Measurements from ENCODE around the gene KCNK18. TPM values are rescaled to one million over a fixed set of nuclear protein-coding genes. Genes with fewer than 3 reads are reported as not detected.

The KCNK18 gene
- not detected in 2 replicates for total RNA-seq (2014; rRNA removed; shearing (Covaris generic))

DNA sequence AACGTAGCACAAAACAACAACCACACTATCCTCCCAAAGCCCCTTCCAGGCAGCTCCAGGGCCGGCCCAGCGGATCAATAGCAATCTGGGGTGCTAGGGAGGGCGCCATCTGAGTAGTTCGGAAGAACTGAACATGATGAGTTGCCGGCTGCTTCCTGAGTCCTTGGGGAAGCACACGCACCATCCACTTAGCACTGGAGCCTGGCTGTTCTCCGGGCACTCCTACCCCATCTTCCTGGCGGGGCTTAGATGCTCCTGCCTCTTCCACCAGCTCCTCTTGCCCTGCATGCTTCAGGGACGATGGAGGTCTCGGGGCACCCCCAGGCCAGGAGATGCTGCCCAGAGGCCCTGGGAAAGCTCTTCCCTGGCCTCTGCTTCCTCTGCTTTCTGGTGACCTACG lies at the start of gene KCNK18:
Gene KCNK18 (plus strand): TSS at position 301 of the 400 bp plus-strand sequence. CDS start 0 bp downstream, at position 301.
- no peaks in the 10 kb centered on the region for H3K4me1 ChIP-seq (replicated peaks)
- DNase-seq (ENCODE audit: low read depth in 1 of 2, low spot score in 2 of 2), result no peak

GRCh38 chr10:117148284-117148683 lies 49.0 kb upstream of the KCNK18 start:
- H3K27ac ChIP-seq, result no peak overlapping the region
- peaks cover 2% of the 10 kb centered on the region for H3K9me3 ChIP-seq (replicated peaks)
- no peak overlapping the region for H3K4me3 ChIP-seq
- peaks cover 10% of the 10 kb centered on the region for H3K27me3 ChIP-seq (replicated peaks)
- no peak for DNase-seq (ENCODE audit: low read depth in 1 of 2, low spot score in 2 of 2)
- no peaks in the 10 kb centered on the region for H3K4me1 ChIP-seq (replicated peaks)
- H3K36me3 ChIP-seq, result no peaks in the 10 kb centered on the region

More for the DNA sequence above, at the start of gene KCNK18:
- Histone ChIP-seq H3K36me3 (no peaks in the 10 kb centered on the region), H3K27ac (no peak within 1 kb of the TSS), H3K9me3 (replicated peaks) (no peaks in the 10 kb centered on the region), H3K4me3 (no peak within 1 kb of the TSS), H3K27me3 (replicated peaks) (no peaks in the 10 kb centered on the region)

DNA sequence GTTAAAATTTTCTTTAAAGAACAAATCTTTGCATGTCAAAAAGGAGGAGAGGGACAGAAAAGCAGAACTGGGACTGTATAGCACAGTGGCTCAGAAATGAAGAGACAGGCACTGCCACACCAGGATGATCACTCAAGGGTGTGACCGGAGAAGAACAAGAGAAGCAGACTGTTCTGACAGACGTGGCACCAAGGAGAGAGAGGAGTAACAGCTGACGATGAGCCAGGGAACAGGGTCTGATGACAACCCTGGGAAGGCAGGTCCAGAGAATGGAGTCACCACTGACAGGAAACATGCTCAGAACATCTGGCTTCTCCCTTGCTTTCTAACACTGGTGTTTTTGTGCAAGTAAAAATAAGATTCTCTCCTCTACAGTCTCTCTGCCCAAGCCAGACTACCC lies 44.6 kb upstream of the KCNK18 start:
- H3K4me3 ChIP-seq, result no peak overlapping the region
- H3K27me3 ChIP-seq (replicated peaks), result peaks cover 11% of the 10 kb centered on the region
- H3K27ac ChIP-seq, result no peak overlapping the region
- no peaks in the 10 kb centered on the region for H3K4me1 ChIP-seq (replicated peaks)
- H3K9me3 ChIP-seq (replicated peaks), result no peaks in the 10 kb centered on the region
- H3K36me3 ChIP-seq, result no peaks in the 10 kb centered on the region
- DNase-seq (ENCODE audit: low read depth in 1 of 2, low spot score in 2 of 2), result no peak

GRCh38 chr10:117158297-117158696 lies 39.0 kb upstream of the KCNK18 start:
- H3K27ac ChIP-seq, result no peak overlapping the region
- H3K4me1 ChIP-seq (replicated peaks), result 0 out of 2 replicates have a peak, but pooled peaks cover 3% of the 10 kb centered on the region
- H3K27me3 ChIP-seq (replicated peaks), result peaks cover 64% of the 10 kb centered on the region
- DNase-seq (ENCODE audit: low read depth in 1 of 2, low spot score in 2 of 2), result no peak
- H3K4me3 ChIP-seq, result no peak overlapping the region
- no peaks in the 10 kb centered on the region for H3K36me3 ChIP-seq
- H3K9me3 ChIP-seq (replicated peaks), result no peaks in the 10 kb centered on the region

DNA sequence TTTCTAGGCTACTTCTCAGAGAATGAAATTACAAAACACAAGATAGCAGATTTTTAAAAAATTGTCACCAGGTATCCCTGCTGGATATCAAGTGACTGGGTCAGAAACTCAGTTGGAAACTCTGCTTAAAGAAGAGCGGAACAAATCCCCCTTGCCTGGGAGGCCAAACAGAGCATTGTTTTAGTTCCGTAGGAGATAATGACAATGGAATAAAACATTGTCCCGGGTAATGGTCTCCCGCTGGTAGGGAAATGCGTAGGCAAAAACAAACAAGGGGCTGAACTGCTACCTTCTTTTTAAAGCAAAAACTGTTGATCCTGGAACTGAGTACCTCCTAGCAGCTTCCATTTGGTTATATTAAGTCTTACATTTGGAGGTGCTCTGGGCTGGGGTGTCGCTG lies 37.9 kb upstream of the KCNK18 start:
- no peaks in the 10 kb centered on the region for H3K9me3 ChIP-seq (replicated peaks)
- no peak overlapping the region for H3K4me3 ChIP-seq
- H3K27me3 ChIP-seq (replicated peaks), result peaks cover 75% of the 10 kb centered on the region
- no peak overlapping the region for H3K27ac ChIP-seq
- 0 out of 2 replicates have a peak, but pooled peaks cover 4% of the 10 kb centered on the region for H3K4me1 ChIP-seq (replicated peaks)
- H3K36me3 ChIP-seq, result no peaks in the 10 kb centered on the region
- DNase-seq (ENCODE audit: low read depth in 1 of 2, low spot score in 2 of 2), result no peak

DNA sequence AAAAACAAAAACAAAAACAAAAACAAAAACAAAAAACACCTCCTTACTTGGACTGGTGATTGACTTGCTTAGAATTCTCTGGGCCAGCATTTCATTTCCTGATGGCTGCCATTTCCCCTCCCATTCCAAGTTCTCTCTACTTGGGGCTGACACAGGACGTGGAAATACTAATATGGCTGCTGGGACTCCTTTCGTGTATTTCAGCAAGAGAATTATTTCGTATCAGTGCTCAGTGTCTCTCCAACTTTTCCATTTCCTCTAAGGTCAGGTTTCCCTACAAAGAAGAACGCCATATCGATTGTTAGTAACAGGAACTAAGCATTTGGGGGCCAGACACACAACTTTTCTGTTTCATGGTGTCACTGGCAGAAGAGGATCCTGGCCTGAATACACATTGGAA lies 36.7 kb upstream of the KCNK18 start:
- Histone ChIP-seq H3K4me1 (replicated peaks) (peaks cover 5% of the 10 kb centered on the region; the same call in 1 of the 2 replicates), H3K9me3 (replicated peaks) (no peaks in the 10 kb centered on the region), H3K4me3 (no peak overlapping the region), H3K27ac (no peak overlapping the region), H3K27me3 (replicated peaks) (peaks cover 87% of the 10 kb centered on the region), H3K36me3 (no peaks in the 10 kb centered on the region)
- DNase-seq (ENCODE audit: low read depth in 1 of 2, low spot score in 2 of 2), result no peak

- H3K36me3 ChIP-seq, result no peaks in the 10 kb centered on the region
- no peaks in the 10 kb centered on the region for H3K9me3 ChIP-seq (replicated peaks)
- no peak overlapping the region for H3K27ac ChIP-seq
- H3K4me1 ChIP-seq (replicated peaks), result peaks cover 13% of the 10 kb centered on the region; the same call in 1 of the 2 replicates
- H3K27me3 ChIP-seq (replicated peaks), result peaks cover 95% of the 10 kb centered on the region
- H3K4me3 ChIP-seq, result no peak overlapping the region
- no peak for DNase-seq (ENCODE audit: low read depth in 1 of 2, low spot score in 2 of 2)
Observed at GRCh38 chr10:117161386-117162033, 35.8 kb upstream of the KCNK18 start.

GRCh38 chr10:117162093-117163060 lies 34.9 kb upstream of the KCNK18 start:
- H3K27ac ChIP-seq, result no peak overlapping the region
- DNase-seq (ENCODE audit: low read depth in 1 of 2, low spot score in 2 of 2), result no peak
- no peaks in the 10 kb centered on the region for H3K9me3 ChIP-seq (replicated peaks)
- no peaks in the 10 kb centered on the region for H3K36me3 ChIP-seq
- H3K4me1 ChIP-seq (replicated peaks), result peaks cover 13% of the 10 kb centered on the region; the same call in 1 of the 2 replicates
- peaks cover 97% of the 10 kb centered on the region for H3K27me3 ChIP-seq (replicated peaks)
- no peak overlapping the region for H3K4me3 ChIP-seq

GRCh38 chr10:117163061-117163953 lies 34.0 kb upstream of the KCNK18 start:
- DNase-seq (ENCODE audit: low read depth in 1 of 2, low spot score in 2 of 2), result no peak
- H3K4me1 ChIP-seq (replicated peaks), result peaks cover 18% of the 10 kb centered on the region
- H3K4me3 ChIP-seq, result no peak overlapping the region
- H3K36me3 ChIP-seq, result no peaks in the 10 kb centered on the region
- H3K27ac ChIP-seq, result no peak overlapping the region
- no peaks in the 10 kb centered on the region for H3K9me3 ChIP-seq (replicated peaks)
- H3K27me3 ChIP-seq (replicated peaks), result peaks cover 98% of the 10 kb centered on the region

DNA sequence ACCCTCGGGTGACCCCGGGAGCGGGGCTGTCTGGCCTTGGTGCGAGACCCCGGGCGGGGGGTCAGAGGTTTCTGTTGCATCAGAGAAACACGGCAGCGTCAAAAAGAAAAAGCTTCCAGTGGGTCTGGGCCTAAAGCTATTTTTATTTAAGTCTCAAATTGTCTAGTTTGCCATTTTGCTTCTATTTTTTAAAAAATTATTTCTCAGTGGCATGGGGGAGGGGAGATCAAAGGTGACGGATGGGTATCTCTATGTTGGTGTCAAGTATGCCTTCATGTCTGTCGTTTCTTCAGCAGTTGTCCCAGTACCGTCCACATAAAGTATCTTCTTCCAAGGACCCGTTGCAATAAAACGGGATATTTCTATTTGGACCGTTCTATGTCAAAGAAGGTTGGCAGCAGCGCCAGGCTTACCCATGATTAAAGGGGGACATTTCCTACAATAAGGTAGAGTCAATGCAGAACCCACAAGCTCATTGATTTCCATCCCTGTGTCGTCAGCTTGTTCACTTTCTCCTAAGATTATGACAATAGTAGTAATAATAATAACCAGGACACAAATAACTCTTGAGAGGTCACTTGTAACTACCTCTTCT lies 33.2 kb upstream of the KCNK18 start:
- DNase-seq (ENCODE audit: low read depth in 1 of 2, low spot score in 2 of 2), result no peak
- H3K27me3 ChIP-seq (replicated peaks), result peaks cover 96% of the 10 kb centered on the region
- H3K36me3 ChIP-seq, result no peaks in the 10 kb centered on the region
- H3K4me3 ChIP-seq, result no peak overlapping the region
- H3K27ac ChIP-seq, result no peak overlapping the region
- H3K9me3 ChIP-seq (replicated peaks), result no peaks in the 10 kb centered on the region
- H3K4me1 ChIP-seq (replicated peaks), result peaks cover 20% of the 10 kb centered on the region

DNA sequence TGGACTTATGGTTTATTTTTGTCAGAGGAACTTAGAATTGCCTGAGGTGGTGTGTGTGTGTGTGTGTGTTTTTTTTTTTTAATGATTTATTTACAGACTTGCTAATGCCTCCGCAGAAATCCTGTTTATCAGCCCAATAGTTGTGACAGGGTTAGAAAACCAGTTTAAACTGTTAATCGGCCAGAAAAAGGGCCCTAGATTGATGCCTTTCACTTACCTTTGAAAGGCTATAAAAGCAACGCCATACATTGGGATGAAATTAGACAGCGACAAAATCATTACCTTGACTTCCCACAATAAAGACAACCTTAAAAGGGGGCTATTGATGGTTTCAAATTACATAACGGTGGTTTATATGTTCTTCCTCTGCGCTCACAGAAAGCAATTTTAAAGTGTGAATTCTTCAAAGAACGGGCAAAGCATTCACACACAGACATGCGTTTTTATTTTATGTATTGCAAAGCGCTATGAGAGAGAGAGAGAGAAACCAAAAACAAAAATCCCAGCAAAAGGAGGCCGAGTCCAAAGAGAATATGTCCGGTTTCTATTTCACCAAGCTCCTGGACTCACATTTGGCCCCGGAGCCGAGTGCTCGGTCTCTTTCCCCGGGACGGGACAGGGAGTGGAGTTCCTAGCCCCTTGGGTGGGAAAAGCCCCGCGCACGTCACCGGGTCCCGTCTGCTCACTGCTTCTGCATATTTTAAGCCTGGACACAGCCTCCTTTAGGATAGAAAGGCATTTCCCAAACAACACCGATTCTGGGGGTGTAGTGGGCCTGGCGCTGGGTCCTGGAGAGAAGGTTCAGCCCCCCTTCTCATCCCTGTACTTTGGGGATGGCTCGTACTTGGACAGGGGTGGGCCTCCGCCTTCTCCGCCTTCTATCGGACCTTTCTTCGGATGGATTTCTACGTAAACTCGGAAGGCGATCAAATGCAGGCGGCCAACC lies 32.4 kb upstream of the KCNK18 start:
- H3K27me3 ChIP-seq (replicated peaks), result peaks cover 96% of the 10 kb centered on the region
- DNase-seq (ENCODE audit: low read depth in 1 of 2, low spot score in 2 of 2), result no peak

More for the DNA sequence above, 32.4 kb upstream of the KCNK18 start:
- Histone ChIP-seq H3K36me3 (no peaks in the 10 kb centered on the region), H3K27ac (no peak overlapping the region), H3K4me3 (no peak overlapping the region), H3K4me1 (replicated peaks) (peaks cover 20% of the 10 kb centered on the region), H3K9me3 (replicated peaks) (no peaks in the 10 kb centered on the region)

Data from SJSA1 (cell line).